NT2/D1 (cell line): ENCODE measurements around the gene ATP5MC3.

ENCODE experiments used
- SUZ12 ChIP-seq: IDR thresholded peaks from 2 replicates; pipeline ENCODE4 v1.6.1; 2011; ENCODE audit not compliant: insufficient read length, insufficient read depth; ENCODE audit errors: extremely low read depth
- YY1 ChIP-seq: IDR thresholded peaks from 2 replicates; pipeline ENCODE4 v1.6.1; 2011; ENCODE audit not compliant: insufficient read length, insufficient read depth

DNA sequence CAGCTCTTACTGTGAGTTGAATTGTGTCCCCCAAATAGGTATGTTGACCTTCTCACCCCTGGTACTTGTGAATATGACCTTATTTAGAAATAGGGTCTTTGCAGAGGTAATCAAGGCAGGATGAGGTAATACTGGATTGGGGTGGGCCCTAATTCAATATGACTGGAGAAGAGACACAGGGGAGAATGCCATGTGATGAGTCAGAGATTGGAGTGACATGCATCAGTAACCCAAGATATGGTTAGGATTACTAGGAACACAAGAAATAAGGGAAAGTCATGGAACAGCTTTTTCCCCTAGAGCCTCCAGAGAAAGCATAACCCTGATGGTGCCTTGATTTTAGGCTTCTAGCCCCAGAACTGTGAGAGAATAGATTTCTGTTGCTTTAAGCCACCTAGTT is 37.0 kb upstream of the ATP5MC3 start:
- TF ChIP-seq YY1 (no peak), SUZ12 (no peak)
